Adipose tissue (tissue), 3 donors: Measurements from ENCODE around the gene CNTNAP2. TPM values are rescaled to one million over a fixed set of nuclear protein-coding genes. Genes with fewer than 3 reads are reported as not detected.
"Not testable (repeated sequence)": the region's sequence is repeated elsewhere in the genome, so short reads cannot be mapped to it uniquely, and the experiment has no call there.

ENCODE experiments used
- H3K27ac ChIP-seq: one replicate; pipeline ENCODE4 v1.5.1; 2013; ENCODE audit warnings: low read depth, low read length
- WGBS, 3 donors: extraction: QIAGEN DNeasy Blood & Tissue Kit; methylation state at CpG; one replicate each; pipeline ENCODE4 v1.1.7; 2013; 5-methylcytosine and 5-hydroxymethylcytosine counted together
- polyA plus RNA-seq, 3 donors: library from polyadenylated mRNA; stranded (reverse); fragments of 200-250 nt; gene quantifications; one replicate each; pipeline ENCODE4 v1.2.3, GENCODE V29; 2013
- donor health status: healthy with polysubstance abuse.
- donor health status: Bipolar disorder and iron deficiency.
- donor health status: healthy.

CNTNAP2 gene
- polyA plus RNA-seq, 3 donors = under 0.01 to 0.03 (median 0.01) TPM

- 61 to 63% (median 62%) methylated on average over 5 of the region's 5 CpGs for WGBS, 3 donors
- no peak overlapping the region for H3K27ac ChIP-seq
Measured at GRCh38 chr7:147700702-147701101, 1584.1 kb downstream of the CNTNAP2 start.

- no peak overlapping the region for H3K27ac ChIP-seq
Measured at GRCh38 chr7:147707926-147708325, 1591.3 kb downstream of the CNTNAP2 start.

GRCh38 chr7:147708871-147709270 is 1592.3 kb downstream of the CNTNAP2 start:
- WGBS, 3 donors = 77 to 85% (median 83%) methylated on average over 6 of the region's 6 CpGs
- no peak overlapping the region for H3K27ac ChIP-seq

- H3K27ac ChIP-seq = no peak overlapping the region
- 25 to 39% (median 36%) methylated on average over 2 of the region's 2 CpGs for WGBS, 3 donors
Measured at GRCh38 chr7:147711447-147711846, 1594.8 kb downstream of the CNTNAP2 start.

- no peak overlapping the region for H3K27ac ChIP-seq
- WGBS, 3 donors = 40 to 66% (median 49%) methylated on average over 6 of the region's 6 CpGs
Measured at GRCh38 chr7:147721962-147722830, 1605.6 kb downstream of the CNTNAP2 start.

- WGBS, 3 donors = 56 to 81% (median 80%) methylated on average over 4 of the region's 4 CpGs
- H3K27ac ChIP-seq = no peak overlapping the region
Measured at GRCh38 chr7:147723536-147723935, 1606.9 kb downstream of the CNTNAP2 start.

- WGBS, 3 donors = 40 to 65% (median 64%) methylated on average over 2 of the region's 2 CpGs
- H3K27ac ChIP-seq = no peak overlapping the region
Measured at GRCh38 chr7:147731311-147731710, 1614.7 kb downstream of the CNTNAP2 start.

- H3K27ac ChIP-seq = not testable (repeated sequence)
- 91 to 94% (median 91%) methylated on average over 16 to 18 of the region's 18 CpGs for WGBS, 3 donors
Measured at GRCh38 chr7:147737559-147738214, 1621.1 kb downstream of the CNTNAP2 start.

GRCh38 chr7:147742301-147742700 is 1625.7 kb downstream of the CNTNAP2 start:
- 69 to 90% (median 84%) methylated on average over 3 of the region's 3 CpGs for WGBS, 3 donors
- no peak overlapping the region for H3K27ac ChIP-seq

- no peak overlapping the region for H3K27ac ChIP-seq
- WGBS, 3 donors = 11 to 21% (median 19%) methylated on average over 1 of the region's 1 CpG
Measured at GRCh38 chr7:147756300-147756699, 1639.7 kb downstream of the CNTNAP2 start.

GRCh38 chr7:147759327-147759943 is 1642.8 kb downstream of the CNTNAP2 start:
- WGBS, 3 donors = 63 to 74% (median 65%) methylated on average over 6 of the region's 6 CpGs
- no peak overlapping the region for H3K27ac ChIP-seq

- 86 to 90% (median 87%) methylated on average over 4 of the region's 4 CpGs for WGBS, 3 donors
- H3K27ac ChIP-seq = no peak overlapping the region
Measured at GRCh38 chr7:147765301-147765700, 1648.7 kb downstream of the CNTNAP2 start.

GRCh38 chr7:147771344-147771743 is 1654.7 kb downstream of the CNTNAP2 start:
- no peak overlapping the region for H3K27ac ChIP-seq
- 49 to 71% (median 68%) methylated on average over 3 of the region's 3 CpGs for WGBS, 3 donors

- H3K27ac ChIP-seq = no peak overlapping the region
- 86 to 94% (median 87%) methylated on average over 2 of the region's 2 CpGs for WGBS, 3 donors
Measured at GRCh38 chr7:147774461-147774860, 1657.9 kb downstream of the CNTNAP2 start.

GRCh38 chr7:147775516-147776284 is 1659.1 kb downstream of the CNTNAP2 start:
- no peak overlapping the region for H3K27ac ChIP-seq
- 39 to 68% (median 53%) methylated on average over 1 of the region's 1 CpG for WGBS, 3 donors

- WGBS, 3 donors = 57 to 78% (median 75%) methylated on average over 3 of the region's 3 CpGs
Measured at GRCh38 chr7:147777309-147777708, 1660.7 kb downstream of the CNTNAP2 start.

GRCh38 chr7:147779949-147780348 is 1663.3 kb downstream of the CNTNAP2 start:
- H3K27ac ChIP-seq = no peak overlapping the region
- WGBS, 3 donors = 46 to 87% (median 87%) methylated on average over 3 of the region's 3 CpGs

More at GRCh38 chr7:147777309-147777708, 1660.7 kb downstream of the CNTNAP2 start:
- H3K27ac ChIP-seq = no peak overlapping the region

GRCh38 chr7:147796581-147796980 is 1680.0 kb downstream of the CNTNAP2 start:
- WGBS, 3 donors = 50 to 79% (median 65%) methylated on average over 5 of the region's 5 CpGs

More at GRCh38 chr7:147796581-147796980, 1680.0 kb downstream of the CNTNAP2 start:
- H3K27ac ChIP-seq = no peak overlapping the region
